ENCODE results near the gene PRKCE. TPM values are rescaled to one million over a fixed set of nuclear protein-coding genes. Genes with fewer than 3 reads are reported as not detected.

Gene PRKCE
- total RNA-seq, 1 experiment from 2014 or later, result 1.3 TPM

GRCh38 chr2:45726188-45726587 lies 74.7 kb downstream of the PRKCE start:
- Histone ChIP-seq H3K23ac (ENCODE audit: insufficient read length, low read depth, low read length) (no peak overlapping the region), H2BK120ac (ENCODE audit: low read depth, low read length, poor library complexity, severe bottlenecking) (no peak overlapping the region), H2BK15ac (ENCODE audit: low read depth, low read length) (no peak overlapping the region), H2AK5ac (ENCODE audit: insufficient read length, low read length) (no peak overlapping the region), H3K56ac (ENCODE audit: insufficient read length, low read depth, low read length) (no peak overlapping the region), H2BK20ac (ENCODE audit: low read depth, low read length, poor library complexity, severe bottlenecking) (no peak overlapping the region), H4K8ac (replicated peaks; ENCODE audit: insufficient read length, low read depth, low read length) (no peak overlapping the region), H3K27me3 (ENCODE audit: insufficient read depth, low read length) (no peaks in the 10 kb centered on the region), H3K27ac (ENCODE audit: insufficient read length, low read depth, low read length) (no peak overlapping the region), H3K18ac (ENCODE audit: insufficient read length, low read depth, low read length) (no peak overlapping the region), H4K5ac (ENCODE audit: insufficient read length, low read depth, low read length) (no peak overlapping the region), H2BK12ac (ENCODE audit: insufficient read length, low read depth, low read length) (no peak overlapping the region), H3K4me1 (ENCODE audit: insufficient read depth, low read length) (no peaks in the 10 kb centered on the region), H3K79me2 (ENCODE audit: insufficient read depth, low read length) (no peaks in the 10 kb centered on the region), H2AFZ (ENCODE audit: low read length) (no peak overlapping the region), H4K91ac (ENCODE audit: insufficient read length, low read depth, low read length) (no peak overlapping the region), H3K4me2 (ENCODE audit: insufficient read depth, insufficient read length, low read length) (no peak overlapping the region), H3K23me2 (ENCODE audit: insufficient read length, low read depth, low read length, poor library complexity, severe bottlenecking) (no peaks in the 10 kb centered on the region), H3K9me3 (ENCODE audit: control insufficient read depth, low read depth, low read length) (no peaks in the 10 kb centered on the region), H3K14ac (ENCODE audit: insufficient read depth, low read length) (no peak overlapping the region), H3K79me1 (ENCODE audit: insufficient read depth, low read depth, low read length, poor library complexity, severe bottlenecking) (no peaks in the 10 kb centered on the region), H2BK5ac (ENCODE audit: insufficient read length, low read length) (no peak overlapping the region), H3K9ac (ENCODE audit: extremely low read depth, insufficient read length, low read length) (no peak overlapping the region), H3T11ph (ENCODE audit: low read length) (no peak overlapping the region), H4K20me1 (ENCODE audit: control insufficient read depth, insufficient read depth, insufficient read length) (no peaks in the 10 kb centered on the region), H3K4ac (ENCODE audit: low read depth, low read length) (no peak overlapping the region)
- Mint-ChIP-seq H3K27me3 (ENCODE audit: low read depth) (0 out of 2 replicates have a peak, but pooled peaks cover 2% of the 10 kb centered on the region), H3K27ac (no peak overlapping the region), H3K4me1 (peaks cover 13 to 15% of the 10 kb centered on the region in 2 experiments), H3K36me3 (ENCODE audit: insufficient read depth in 1 of 3, low read depth in 3 of 3) (no peaks in the 10 kb centered on the region), H3K9me3 (no peaks in the 10 kb centered on the region), H3K4me3 (no peak overlapping the region)
- TF ChIP-seq CTCF (conservative IDR thresholded peaks at IDR 0.05), result no peak
- WGBS (ENCODE audit: extremely low coverage, insufficient read length, low lambda C conversion rate), result no CpG with 5 or more reads among the region's 4 CpGs
- no peak for DNase-seq
